Activated naive CD8-positive, alpha-beta T cell treated with anti-CD3 and anti-CD28 coated beads for 36 hours (primary cell): Measurements from ENCODE around the gene FGF11. TPM values are rescaled to one million over a fixed set of nuclear protein-coding genes. Genes with fewer than 3 reads are reported as not detected.
"Not testable (repeated sequence)": the region's sequence is repeated elsewhere in the genome, so short reads cannot be mapped to it uniquely, and the experiment has no call there.

Source experiments
- DNase-seq: peaks from one replicate; pipeline ENCODE4 v3.0.0; 2021
- H3K27ac Mint-ChIP-seq: one replicate; pipeline ENCODE4 v1.8.0; 2022; ENCODE audit warnings: mild to moderate bottlenecking, moderate library complexity, mixed read lengths
- H3K27me3 Mint-ChIP-seq: one replicate; pipeline ENCODE4 v1.8.0; 2022; ENCODE audit warnings: mild to moderate bottlenecking, mixed read lengths
- H3K36me3 Mint-ChIP-seq: one replicate; pipeline ENCODE4 v1.8.0; 2021; ENCODE audit warnings: mild to moderate bottlenecking, mixed read lengths
- H3K4me1 Mint-ChIP-seq: one replicate; pipeline ENCODE4 v1.8.0; 2021; ENCODE audit warnings: mixed read lengths
- H3K4me3 Mint-ChIP-seq: one replicate; pipeline ENCODE4 v1.8.0; 2022; ENCODE audit warnings: mild to moderate bottlenecking, moderate library complexity, mixed read lengths
- H3K9me3 Mint-ChIP-seq: one replicate; pipeline ENCODE4 v1.8.0; 2022; ENCODE audit warnings: mixed read lengths
- total RNA-seq, 2 experiments: library from RNA; stranded (reverse); gene quantifications; one replicate each; pipeline ENCODE4 v1.2.3, GENCODE V29; 2021

The FGF11 gene
- total RNA-seq, 2 experiments from 2014 or later: 7.6 to 9.2 TPM

- H3K4me3 Mint-ChIP-seq, H3K27me3 Mint-ChIP-seq, DNase-seq, H3K27ac Mint-ChIP-seq, H3K9me3 Mint-ChIP-seq: not testable (repeated sequence)
- Mint-ChIP-seq H3K4me1 (peaks cover 36% of the 10 kb centered on the region), H3K36me3 (peaks cover 15% of the 10 kb centered on the region)
Measured at GRCh38 chr17:7474767-7475166, 35.5 kb downstream of the FGF11 start.

GRCh38 chr17:7475764-7476422 lies 36.6 kb downstream of the FGF11 start:
- no peaks in the 10 kb centered on the region for H3K9me3 Mint-ChIP-seq
- peaks cover 43% of the 10 kb centered on the region for H3K4me1 Mint-ChIP-seq

GRCh38 chr17:7476494-7476893 lies 37.2 kb downstream of the FGF11 start:
- Mint-ChIP-seq H3K36me3 (peaks cover 17% of the 10 kb centered on the region), H3K27me3 (no peaks in the 10 kb centered on the region), H3K4me3 (peak overlapping the region; percentile 56), H3K4me1 (peaks cover 45% of the 10 kb centered on the region), H3K27ac (peak overlapping the region; percentile 92), H3K9me3 (no peaks in the 10 kb centered on the region)
- no peak for DNase-seq

More at GRCh38 chr17:7475764-7476422, 36.6 kb downstream of the FGF11 start:
- no peaks in the 10 kb centered on the region for H3K27me3 Mint-ChIP-seq
- H3K27ac Mint-ChIP-seq: peak overlapping the region; percentile 92
- H3K4me3 Mint-ChIP-seq: peak overlapping the region; percentile 56
- H3K36me3 Mint-ChIP-seq: peaks cover 17% of the 10 kb centered on the region
- no peak for DNase-seq

GRCh38 chr17:7476951-7477350 lies 37.6 kb downstream of the FGF11 start:
- H3K4me3 Mint-ChIP-seq: peak overlapping the region; percentile 90
- H3K27ac Mint-ChIP-seq: peak overlapping the region; percentile 92

GRCh38 chr17:7477392-7478275 lies 38.3 kb downstream of the FGF11 start:
- Mint-ChIP-seq H3K27me3 (no peaks in the 10 kb centered on the region), H3K36me3 (peaks cover 17% of the 10 kb centered on the region), H3K4me3 (peak overlapping the region; percentile 90), H3K4me1 (peaks cover 48% of the 10 kb centered on the region), H3K27ac (peak overlapping the region; percentile 92), H3K9me3 (no peaks in the 10 kb centered on the region)
- DNase-seq: peak; percentile 53

More at GRCh38 chr17:7476951-7477350, 37.6 kb downstream of the FGF11 start:
- no peaks in the 10 kb centered on the region for H3K9me3 Mint-ChIP-seq
- DNase-seq: no peak
- peaks cover 17% of the 10 kb centered on the region for H3K36me3 Mint-ChIP-seq
- H3K27me3 Mint-ChIP-seq: no peaks in the 10 kb centered on the region
- H3K4me1 Mint-ChIP-seq: peaks cover 45% of the 10 kb centered on the region

GRCh38 chr17:7478276-7479212 lies 39.2 kb downstream of the FGF11 start:
- DNase-seq: peak; percentile 70
- Mint-ChIP-seq H3K27ac (peak overlapping the region; percentile 92), H3K4me1 (peaks cover 51% of the 10 kb centered on the region), H3K4me3 (peak overlapping the region; percentile 90), H3K27me3 (no peaks in the 10 kb centered on the region), H3K9me3 (no peaks in the 10 kb centered on the region), H3K36me3 (peaks cover 17% of the 10 kb centered on the region)

GRCh38 chr17:7479213-7480088 lies 40.1 kb downstream of the FGF11 start, which contains the start of gene ZBTB4:
Gene ZBTB4 (minus strand): TSS chr17:7479631. CDS start chr17:7466801, 12,830 bp downstream.
- peaks cover 17% of the 10 kb centered on the region for H3K36me3 Mint-ChIP-seq
- DNase-seq: peak; percentile 65
- peaks cover 51% of the 10 kb centered on the region for H3K4me1 Mint-ChIP-seq
- H3K27ac Mint-ChIP-seq: peak within 1 kb of the TSS; percentile 92
- H3K4me3 Mint-ChIP-seq: peak within 1 kb of the TSS; percentile 90
- H3K27me3 Mint-ChIP-seq: no peaks in the 10 kb centered on the region
- no peaks in the 10 kb centered on the region for H3K9me3 Mint-ChIP-seq

- Mint-ChIP-seq H3K36me3 (peaks cover 22% of the 10 kb centered on the region), H3K9me3 (no peaks in the 10 kb centered on the region), H3K4me3 (peak overlapping the region; percentile 86), H3K27me3 (no peaks in the 10 kb centered on the region), H3K4me1 (peaks cover 54% of the 10 kb centered on the region), H3K27ac (peak overlapping the region; percentile 92)
- no peak for DNase-seq
Measured at GRCh38 chr17:7480089-7480384, 40.7 kb downstream of the FGF11 start.

- Mint-ChIP-seq H3K4me1 (peaks cover 55% of the 10 kb centered on the region), H3K4me3 (peak within 1 kb of the TSS; percentile 86), H3K36me3 (peaks cover 26% of the 10 kb centered on the region), H3K27ac (peak within 1 kb of the TSS; percentile 100)
- not testable (repeated sequence) for H3K9me3 Mint-ChIP-seq, H3K27me3 Mint-ChIP-seq, DNase-seq
Measured at GRCh38 chr17:7481275-7481674, 42.0 kb downstream of the FGF11 start, which contains the start of gene SLC35G6. Gene SLC35G6 (plus strand): TSS chr17:7481446. CDS start chr17:7481517, 71 bp downstream.

- Mint-ChIP-seq H3K27ac (peak overlapping the region; percentile 100), H3K4me3 (peak overlapping the region; percentile 92), H3K4me1 (peaks cover 50% of the 10 kb centered on the region), H3K36me3 (peaks cover 25% of the 10 kb centered on the region)
- H3K9me3 Mint-ChIP-seq, DNase-seq, H3K27me3 Mint-ChIP-seq: not testable (repeated sequence)
Measured at GRCh38 chr17:7481842-7482741, 42.8 kb downstream of the FGF11 start.

- Mint-ChIP-seq H3K36me3 (peaks cover 29% of the 10 kb centered on the region), H3K4me1 (peaks cover 51% of the 10 kb centered on the region), H3K27ac (peak overlapping the region; percentile 100), H3K4me3 (peak overlapping the region; percentile 92)
- DNase-seq, H3K27me3 Mint-ChIP-seq, H3K9me3 Mint-ChIP-seq: not testable (repeated sequence)
Measured at GRCh38 chr17:7482742-7483088, 43.4 kb downstream of the FGF11 start.

GRCh38 chr17:7483255-7484066 lies 44.1 kb downstream of the FGF11 start:
- peak overlapping the region; percentile 100 for H3K27ac Mint-ChIP-seq
- H3K9me3 Mint-ChIP-seq: no peaks in the 10 kb centered on the region
- peaks cover 48% of the 10 kb centered on the region for H3K4me1 Mint-ChIP-seq
- H3K36me3 Mint-ChIP-seq: peaks cover 28% of the 10 kb centered on the region
- H3K27me3 Mint-ChIP-seq: no peaks in the 10 kb centered on the region
- peak; percentile 92 for DNase-seq
- H3K4me3 Mint-ChIP-seq: peak overlapping the region; percentile 92
